ENCODE results near the gene LRRC53. TPM values are rescaled to one million over a fixed set of nuclear protein-coding genes. Genes with fewer than 3 reads are reported as not detected.
A peak's percentile ranks its signal among the peaks of the same experiment; 100 is the strongest.

LRRC53 gene
- total and polyA plus RNA-seq, 2 of the 8 experiments (the other 6 are each of a cell fraction or from before 2014, with no cell fraction given), result not detected

DNA sequence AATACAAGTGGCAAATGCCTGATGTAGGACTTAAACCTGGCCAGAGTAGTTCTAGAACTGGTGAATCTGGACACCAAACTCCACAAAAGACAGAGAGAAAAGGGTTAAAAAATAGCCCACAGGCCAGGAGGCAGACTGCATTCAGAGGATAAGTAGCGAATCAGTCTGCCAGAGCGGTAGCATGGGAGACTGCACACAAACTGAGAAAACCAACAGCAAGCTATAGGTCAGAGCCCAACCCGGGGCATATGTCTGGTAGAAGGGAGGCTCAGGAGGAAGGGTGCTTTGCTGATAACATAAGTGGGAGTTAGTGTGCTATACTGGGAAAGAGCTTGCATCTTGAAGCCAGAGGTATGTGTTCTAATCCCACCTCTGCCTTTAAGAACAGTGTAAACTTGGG is 4.0 kb downstream of the LRRC53 start:
- POLR2A ChIA-PET (ENCODE audit: partially characterized antibody), result interaction anchor here (0.6 to 1.6 kb wide), 2 partner anchors 12 to 15 kb away, joined by 3 read pairs; no protein-coding TSS in a partner anchor
- TF ChIP-seq SIX5 (IDR thresholded peaks at IDR 0.05; ENCODE audit: low read depth, low read length), result no peak
- no peak for TF ChIP-seq PHF8 (conservative IDR thresholded peaks at IDR 0.05; ENCODE audit: low read depth, low read length)
- no peak for TF ChIP-seq NANOG (IDR thresholded peaks at IDR 0.05; ENCODE audit: insufficient read depth, low read depth, low read length, poor library complexity, severe bottlenecking)
- TF ChIP-seq TBP (IDR thresholded peaks at IDR 0.05; ENCODE audit: low read depth, low read length), result no peak
- no peak for TF ChIP-seq MAFK (IDR thresholded peaks at IDR 0.05; ENCODE audit: low read depth, low read length)
- TF ChIP-seq KDM5A (IDR thresholded peaks at IDR 0.05; ENCODE audit: low read length), result no peak
- no peak for TF ChIP-seq TEAD4 (IDR thresholded peaks at IDR 0.05; ENCODE audit: low read depth, low read length)
- TF ChIP-seq CHD2 (IDR thresholded peaks at IDR 0.05; ENCODE audit: low read length), result no peak
- TF ChIP-seq CBX8 (IDR thresholded peaks at IDR 0.05; ENCODE audit: borderline replicate concordance, low read depth, low read length), result no peak
- no peak for TF ChIP-seq POU5F1 (IDR thresholded peaks at IDR 0.05; ENCODE audit: low read depth, low read length)

More for the DNA sequence above, 4.0 kb downstream of the LRRC53 start:
- no peaks in the 10 kb centered on the region for H3K36me3 ChIP-seq (ENCODE audit: control insufficient read depth in 2 of 4, insufficient read depth in 4 of 4, low read length in 3 of 4)
- no peak overlapping the region for H3K4ac ChIP-seq (replicated peaks; ENCODE audit: insufficient read length, low read depth, low read length)
- H3K23ac ChIP-seq (ENCODE audit: insufficient read length), result no peak overlapping the region
- no peak overlapping the region for H2BK12ac ChIP-seq (ENCODE audit: low read depth, low read length)
- DNase-seq (ENCODE audit: low read depth in 1 of 2, low spot score in 2 of 2) (no peak), FAIRE-seq (no peak)
- H3K79me1 ChIP-seq (ENCODE audit: low read depth, low read length), result no peaks in the 10 kb centered on the region
- 0 out of 2 replicates have a peak overlapping the region, but pooled peaks have one; percentile 25 for H2AFZ ChIP-seq (ENCODE audit: low read length)
- no peaks in the 10 kb centered on the region for H3K27me3 ChIP-seq (replicated peaks in 1 of 4; ENCODE audit: control insufficient read depth in 3 of 4, extremely low read depth in 1 of 4, insufficient read depth in 3 of 4, low read length in 3 of 4)
- H2BK5ac ChIP-seq (ENCODE audit: low read depth, low read length), result no peak overlapping the region
- H3K9me3 ChIP-seq (ENCODE audit: insufficient read depth in 2 of 2, low read depth in 1 of 2, low read length in 1 of 2), result no peaks in the 10 kb centered on the region
- H2BK15ac ChIP-seq (ENCODE audit: low read length), result no peak overlapping the region; the same call in 1 of the 2 replicates
- CTCF ChIA-PET (ENCODE audit: partially characterized antibody), result interaction anchor here (1.0 kb wide), 1 partner anchor 13 kb away, joined by 6 read pairs; no protein-coding TSS in a partner anchor
- no peak overlapping the region for H4K91ac ChIP-seq (replicated peaks; ENCODE audit: insufficient read length, low read length)
- no peaks in the 10 kb centered on the region for H4K20me1 ChIP-seq (replicated peaks in 1 of 2; ENCODE audit: control insufficient read depth in 1 of 2, insufficient read depth in 2 of 2, low read length in 2 of 2)
- no peaks in the 10 kb centered on the region for H3K23me2 ChIP-seq (ENCODE audit: low read depth, low read length)
- no peak overlapping the region for H3K9ac ChIP-seq (replicated peaks in 1 of 4; ENCODE audit: extremely low read depth in 1 of 4, low read depth in 3 of 4, low read length in 3 of 4)
- H3K4me1 ChIP-seq (replicated peaks in 1 of 4; ENCODE audit: control insufficient read depth in 3 of 4, insufficient read depth in 4 of 4, low read length in 3 of 4), result peaks cover 2 to 9% (median 4%) of the 10 kb centered on the region in 4 experiments; a peak in 4 of 7 replicates
- no peak overlapping the region for H2BK120ac ChIP-seq (replicated peaks; ENCODE audit: low read depth, low read length)
- no peak overlapping the region for H2BK20ac ChIP-seq (ENCODE audit: low read length)
- H3K79me2 ChIP-seq (ENCODE audit: control insufficient read depth in 1 of 2, insufficient read depth in 2 of 2, low read length in 2 of 2), result no peaks in the 10 kb centered on the region
- H3K56ac ChIP-seq (replicated peaks; ENCODE audit: insufficient read length, low read depth, low read length), result no peak overlapping the region
- no peak overlapping the region; a peak in 1 of 4 replicates for H3K4me2 ChIP-seq (ENCODE audit: insufficient read depth in 1 of 2, low read depth in 2 of 2, low read length in 2 of 2)
- 56% methylated on average over 3 of the region's 3 CpGs; no CpG with 5 or more reads in 1 of the 2 experiments for WGBS, 2 experiments (ENCODE audit: extremely low coverage in 1 of 2, insufficient coverage in 1 of 2, insufficient read length in 1 of 2, insufficient replicate concordance in 2 of 2, low coverage in 1 of 2, low lambda C conversion rate in 2 of 2, missing lambda C conversion rate in 1 of 2)
- H3K4me3 ChIP-seq (ENCODE audit: extremely low read depth in 1 of 4, insufficient read depth in 2 of 4, low read depth in 3 of 4, low read length in 4 of 4), result no peak overlapping the region
- no peak overlapping the region for H2AK5ac ChIP-seq (ENCODE audit: low read depth, low read length)
- no peak overlapping the region for H4K8ac ChIP-seq (ENCODE audit: extremely low read depth, insufficient read depth, low read length)
- no peak overlapping the region for H4K5ac ChIP-seq (ENCODE audit: insufficient read length, low read depth, low read length)
- no peak overlapping the region for H3K27ac ChIP-seq (ENCODE audit: low read depth, low read length)
- H3K18ac ChIP-seq (ENCODE audit: extremely low read depth, low read length), result no peak overlapping the region
- H3K14ac ChIP-seq (ENCODE audit: insufficient read length), result no peak overlapping the region

Measured in H1 (cell line).